HL-60 (cell line): ENCODE results near the gene ME2.

Experiments
- DNase-seq, 2 experiments: peaks; one replicate each; pipeline ENCODE4 v3.0.0-alpha.2; 2010 to 2020; ENCODE audit warnings: low read depth in 1 of 2, low spot score in 1 of 2
- H3K27ac ChIP-seq: fragments of 250-450 bp; sonication (Bioruptor Pico); replicated peaks from 2 replicates; pipeline ENCODE4 v1.5.1; 2020; ENCODE audit warnings: mild to moderate bottlenecking, moderate library complexity
- H3K27me3 ChIP-seq: fragments of 250-450 bp; sonication (Bioruptor Pico); 2 replicates; pipeline ENCODE4 v1.5.1; 2021; ENCODE audit warnings: mild to moderate bottlenecking, moderate library complexity; ENCODE audit not compliant: insufficient read depth, poor library complexity, severe bottlenecking
- H3K4me3 ChIP-seq: replicated peaks from 2 replicates; pipeline ENCODE4 v1.5.1; 2011; ENCODE audit warnings: mild to moderate bottlenecking, control low read depth, low read length; ENCODE audit not compliant: insufficient read depth
- GABPA ChIP-seq: IDR thresholded peaks from 2 replicates; pipeline ENCODE4 v1.6.1; 2012; ENCODE audit warnings: low read depth
- POLR2AphosphoS5 ChIP-seq: IDR thresholded peaks from 2 replicates; pipeline ENCODE4 v1.6.1; 2012; ENCODE audit warnings: low read depth
- REST ChIP-seq: IDR thresholded peaks from 2 replicates; pipeline ENCODE4 v1.6.1; 2012; ENCODE audit warnings: low read depth; ENCODE audit not compliant: insufficient replicate concordance
- SPI1 ChIP-seq: IDR thresholded peaks from 2 replicates; pipeline ENCODE4 v1.6.1; 2012; ENCODE audit warnings: low read depth, mild to moderate bottlenecking, borderline replicate concordance
- TF ChIP-seq, protein P1 (sequence below): IDR thresholded peaks from one replicate; pipeline ENCODE4 v1.5.1; 2011; ENCODE audit warnings: low read length, control low read depth, inconsistent platforms; ENCODE audit not compliant: insufficient read depth

The ME2 gene

DNA sequence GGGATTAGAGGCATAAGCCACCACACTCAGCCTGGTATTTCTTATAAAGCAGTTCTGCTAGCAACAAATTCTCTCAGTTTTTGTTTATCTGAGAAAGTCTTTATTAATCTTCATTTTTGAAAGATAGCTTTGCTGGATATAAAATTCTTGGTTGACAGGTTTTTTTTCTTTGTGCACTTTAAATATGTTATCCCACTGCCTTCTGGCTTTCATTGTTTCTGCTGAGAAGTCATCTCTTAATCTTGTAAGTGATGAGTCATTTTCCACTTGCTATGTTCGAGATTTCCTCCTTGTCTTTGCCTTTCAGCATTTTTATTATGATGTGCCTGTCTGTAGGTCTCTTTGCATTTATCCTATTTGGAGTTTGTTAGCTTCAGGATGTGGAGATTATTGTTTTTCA is 83.1 kb downstream of the ME2 start:
- no peak for DNase-seq
- Histone ChIP-seq H3K4me3 (no peak overlapping the region), H3K27ac (no peak overlapping the region), H3K27me3 (no peaks in the 10 kb centered on the region)
- TF ChIP-seq REST = no peak
- TF ChIP-seq, protein P1, sequence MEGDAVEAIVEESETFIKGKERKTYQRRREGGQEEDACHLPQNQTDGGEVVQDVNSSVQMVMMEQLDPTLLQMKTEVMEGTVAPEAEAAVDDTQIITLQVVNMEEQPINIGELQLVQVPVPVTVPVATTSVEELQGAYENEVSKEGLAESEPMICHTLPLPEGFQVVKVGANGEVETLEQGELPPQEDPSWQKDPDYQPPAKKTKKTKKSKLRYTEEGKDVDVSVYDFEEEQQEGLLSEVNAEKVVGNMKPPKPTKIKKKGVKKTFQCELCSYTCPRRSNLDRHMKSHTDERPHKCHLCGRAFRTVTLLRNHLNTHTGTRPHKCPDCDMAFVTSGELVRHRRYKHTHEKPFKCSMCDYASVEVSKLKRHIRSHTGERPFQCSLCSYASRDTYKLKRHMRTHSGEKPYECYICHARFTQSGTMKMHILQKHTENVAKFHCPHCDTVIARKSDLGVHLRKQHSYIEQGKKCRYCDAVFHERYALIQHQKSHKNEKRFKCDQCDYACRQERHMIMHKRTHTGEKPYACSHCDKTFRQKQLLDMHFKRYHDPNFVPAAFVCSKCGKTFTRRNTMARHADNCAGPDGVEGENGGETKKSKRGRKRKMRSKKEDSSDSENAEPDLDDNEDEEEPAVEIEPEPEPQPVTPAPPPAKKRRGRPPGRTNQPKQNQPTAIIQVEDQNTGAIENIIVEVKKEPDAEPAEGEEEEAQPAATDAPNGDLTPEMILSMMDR = no peak
- TF ChIP-seq SPI1 = no peak
- TF ChIP-seq GABPA = no peak
- no peak for TF ChIP-seq POLR2AphosphoS5

- H3K27me3 ChIP-seq = no peaks in the 10 kb centered on the region
- peak within 1 kb of the TSS; percentile 82 for H3K4me3 ChIP-seq
- DNase-seq = peak; percentile 74 to 82
- TF ChIP-seq POLR2AphosphoS5 (peak; percentile 97), SPI1 (peak; percentile 69; the same call in 1 of the 2 replicates), GABPA (peak; percentile 80), REST (peak; percentile 75)
- TF ChIP-seq, protein P1 = no peak
- peak within 1 kb of the TSS; percentile 82 for H3K27ac ChIP-seq
These were observed 89.1 kb downstream of the ME2 start, which contains the start of gene ELAC1 for GRCh38 chr18:50967714-50968661. Gene ELAC1, plus strand, starts transcription at chr18:50968040. Its CDS starts 6,365 bp downstream, at chr18:50974405.

DNA sequence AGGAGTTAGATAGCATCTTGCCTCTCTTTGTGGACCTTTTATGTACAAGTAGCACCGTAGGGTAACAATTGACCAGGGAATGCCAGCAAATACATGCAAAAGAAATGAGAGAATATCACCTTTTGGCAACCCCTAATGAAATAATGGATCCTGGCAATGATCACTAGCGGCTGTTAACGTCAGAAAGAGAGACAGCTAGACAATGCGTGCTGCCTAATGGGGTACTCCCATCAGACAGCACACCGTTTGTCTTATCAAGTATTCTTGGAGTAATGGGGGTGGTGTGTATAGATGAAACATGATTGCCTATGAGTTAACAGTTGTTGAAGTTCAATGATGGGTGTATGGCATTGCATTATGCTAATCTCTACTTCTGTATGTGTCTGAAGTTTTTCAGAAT is 90.5 kb downstream of the ME2 start:
- TF ChIP-seq GABPA (no peak), REST (no peak), POLR2AphosphoS5 (no peak), SPI1 (no peak)
- TF ChIP-seq, protein P1 = no peak
- DNase-seq = no peak
- Histone ChIP-seq H3K27ac (no peak overlapping the region), H3K27me3 (no peaks in the 10 kb centered on the region), H3K4me3 (no peak overlapping the region)
